ENCODE measurements around the gene NSFL1C. TPM values are rescaled to one million over a fixed set of nuclear protein-coding genes. Genes with fewer than 3 reads are reported as not detected.

Gene NSFL1C
- total RNA-seq, 1 donor, result 28.1 TPM

DNA sequence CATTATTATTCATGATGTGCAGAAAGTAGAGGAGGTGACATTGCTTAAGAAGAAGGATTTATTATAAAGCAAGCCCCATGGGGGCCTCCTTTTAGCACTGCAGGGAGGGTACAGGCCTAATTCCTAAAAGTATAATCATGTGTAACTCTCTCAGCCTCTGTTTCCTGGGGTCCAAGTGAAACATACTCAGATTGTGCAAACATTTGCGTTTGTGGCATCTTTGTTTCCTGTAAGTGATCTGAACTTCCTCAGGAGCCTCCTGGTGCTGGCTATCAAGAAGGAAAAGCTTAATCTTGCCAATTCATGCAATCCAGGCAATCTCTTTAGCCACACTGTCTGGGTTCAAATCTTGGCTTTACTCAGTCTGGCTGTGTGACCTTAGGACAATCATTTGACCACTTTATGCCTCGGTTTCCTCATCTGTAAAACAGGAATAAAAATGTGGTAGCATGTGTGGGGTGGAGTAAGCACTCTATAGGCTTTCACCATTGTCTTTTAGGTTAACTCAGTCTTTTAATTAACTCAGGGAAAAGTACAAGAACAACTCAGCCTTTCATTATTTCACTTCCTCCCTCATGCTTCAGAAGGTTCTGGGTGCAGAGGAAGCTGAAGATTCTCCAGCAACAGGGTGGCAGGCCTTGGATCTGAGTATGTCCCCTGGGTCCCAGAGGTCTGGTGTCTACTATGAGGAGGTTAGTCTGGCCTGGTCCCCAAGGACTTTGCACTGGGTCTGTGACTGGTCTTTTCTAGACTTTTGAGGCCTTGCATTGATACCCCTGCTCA lies 25.4 kb upstream of the NSFL1C start:
- H3K27me3 ChIP-seq (ENCODE audit: insufficient read depth, low read length), result peaks cover 3% of the 10 kb centered on the region
- no peaks in the 10 kb centered on the region for H3K9me3 ChIP-seq (ENCODE audit: low read depth, low read length)
- no peak overlapping the region for H3K4me3 ChIP-seq (ENCODE audit: low read length)
- H3K4me1 ChIP-seq (ENCODE audit: insufficient read depth, low read length), result peaks cover 59% of the 10 kb centered on the region

DNA sequence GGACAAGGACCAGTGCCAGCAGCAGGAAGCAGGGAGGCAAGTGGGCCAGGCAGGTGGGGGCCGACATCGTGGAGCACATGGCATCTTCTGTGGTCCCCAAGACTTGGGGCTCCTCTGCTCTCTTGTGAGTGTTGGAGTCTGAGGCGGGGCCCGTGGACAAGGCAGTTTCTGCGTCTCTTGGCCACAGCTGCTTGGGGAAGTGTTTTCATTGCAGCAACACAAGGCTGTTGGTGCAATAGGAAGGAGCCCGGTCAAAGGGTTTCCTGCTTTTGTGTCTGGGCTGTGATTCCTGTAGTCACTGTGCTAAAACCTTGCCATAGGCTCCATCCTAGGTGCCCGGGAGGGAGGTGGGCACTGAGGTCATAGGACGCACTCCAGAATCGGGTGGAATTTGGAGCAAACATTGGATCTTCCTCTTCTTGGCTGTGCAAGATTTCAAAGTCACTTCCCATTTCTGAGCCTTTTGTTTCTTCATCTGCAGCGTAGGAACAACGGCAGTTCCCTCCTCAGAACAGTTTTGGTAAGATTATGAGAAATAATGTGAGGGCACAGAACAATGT lies 24.7 kb upstream of the NSFL1C start, which contains the start of gene SIRPB2:
Gene SIRPB2, minus strand, starts transcription at position 140 of the 560 bp plus-strand sequence. Its CDS starts 61 bp downstream, at position 79.
- peaks cover 62% of the 10 kb centered on the region for H3K4me1 ChIP-seq (ENCODE audit: insufficient read depth, low read length)
- peak within 1 kb of the TSS; percentile 58 for H3K4me3 ChIP-seq (ENCODE audit: low read length)
- no peaks in the 10 kb centered on the region for H3K27me3 ChIP-seq (ENCODE audit: insufficient read depth, low read length)
- no peaks in the 10 kb centered on the region for H3K9me3 ChIP-seq (ENCODE audit: low read depth, low read length)

DNA sequence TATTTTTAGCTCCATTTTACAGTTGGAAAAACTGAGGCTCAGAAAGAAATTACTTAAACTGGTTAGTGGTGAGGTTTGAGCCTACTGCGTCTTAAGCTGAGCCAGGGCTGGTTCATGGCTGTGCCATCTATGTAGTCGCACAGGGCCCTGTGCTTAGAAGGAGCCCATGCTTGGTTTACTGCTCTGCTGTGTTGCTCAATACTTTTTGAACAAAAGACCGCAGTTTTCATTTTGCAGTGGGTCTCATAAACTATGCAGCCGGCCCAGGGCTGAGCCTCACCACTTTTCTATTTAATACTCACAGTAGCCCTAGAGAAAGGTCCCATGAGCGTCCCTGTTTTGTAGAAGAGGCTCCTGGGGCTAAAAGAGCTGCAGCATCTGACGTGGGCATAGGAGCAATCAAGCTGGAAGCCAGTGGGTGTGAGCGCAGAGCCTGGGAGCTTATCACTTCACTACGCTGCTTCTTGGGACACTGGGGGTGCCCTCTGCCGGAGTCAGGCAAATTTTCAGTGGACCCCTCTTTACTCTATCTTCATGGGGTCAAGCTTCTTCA lies 24.1 kb upstream of the NSFL1C start:
- no peaks in the 10 kb centered on the region for H3K9me3 ChIP-seq (ENCODE audit: low read depth, low read length)
- peak overlapping the region; percentile 58 for H3K4me3 ChIP-seq (ENCODE audit: low read length)
- H3K27me3 ChIP-seq (ENCODE audit: insufficient read depth, low read length), result no peaks in the 10 kb centered on the region
- H3K4me1 ChIP-seq (ENCODE audit: insufficient read depth, low read length), result peaks cover 67% of the 10 kb centered on the region

DNA sequence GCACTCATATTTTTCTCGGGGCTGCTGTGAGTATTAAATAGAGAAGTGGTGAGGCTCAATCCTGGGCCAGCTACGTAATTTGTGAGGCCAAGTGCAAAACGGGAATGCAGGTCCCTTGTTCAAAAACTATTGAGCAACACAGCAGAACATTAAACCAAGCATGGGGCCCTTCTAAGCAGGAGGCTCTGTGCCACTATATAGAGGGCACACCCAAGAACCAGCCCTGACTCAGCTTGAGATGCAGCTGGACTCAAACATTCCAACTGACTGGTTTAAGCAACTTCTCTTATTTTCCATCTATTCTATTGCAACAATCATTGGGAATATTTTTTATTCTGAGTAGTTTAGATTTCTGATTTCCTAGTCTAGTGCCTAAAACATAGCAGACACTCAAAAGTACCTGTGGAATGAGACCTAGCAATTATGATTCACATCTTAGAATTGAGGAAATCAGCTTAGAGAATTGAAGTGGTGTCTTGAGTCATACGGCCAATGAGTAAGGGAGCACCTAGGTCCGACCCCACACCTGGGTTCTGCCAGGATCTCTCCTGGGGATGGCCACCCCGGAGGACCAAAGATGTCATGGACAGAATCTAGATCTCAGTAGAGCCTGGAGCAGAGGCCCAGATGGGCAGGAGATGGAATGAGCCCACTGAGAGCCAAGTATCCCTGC lies 23.3 kb upstream of the NSFL1C start:
- peaks cover 63% of the 10 kb centered on the region for H3K4me1 ChIP-seq (ENCODE audit: insufficient read depth, low read length)
- H3K4me3 ChIP-seq (ENCODE audit: low read length), result peak overlapping the region; percentile 58
- H3K9me3 ChIP-seq (ENCODE audit: low read depth, low read length), result no peaks in the 10 kb centered on the region
- no peaks in the 10 kb centered on the region for H3K27me3 ChIP-seq (ENCODE audit: insufficient read depth, low read length)

DNA sequence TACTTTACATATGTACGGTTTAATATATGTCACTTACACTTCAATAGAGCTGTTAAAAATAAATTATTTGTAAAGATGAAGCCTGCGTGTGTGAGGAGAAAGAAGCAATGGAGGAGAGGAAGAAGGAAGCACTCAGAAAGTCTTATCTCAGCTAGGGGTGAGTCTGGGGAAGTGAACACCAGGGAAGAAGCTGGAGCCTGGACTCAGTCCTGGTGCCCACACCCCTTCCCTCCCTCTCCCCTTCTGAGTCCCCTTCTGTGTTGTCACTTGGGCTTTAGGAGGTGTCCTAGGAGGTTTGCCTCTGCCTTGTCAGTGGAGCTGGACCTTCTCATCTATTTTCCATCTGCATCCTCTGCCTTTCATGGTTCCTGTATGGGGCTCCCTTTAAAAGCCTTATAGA lies 22.7 kb upstream of the NSFL1C start:
- H3K4me3 ChIP-seq (ENCODE audit: low read length), result peak overlapping the region; percentile 58
- no peaks in the 10 kb centered on the region for H3K27me3 ChIP-seq (ENCODE audit: insufficient read depth, low read length)
- H3K9me3 ChIP-seq (ENCODE audit: low read depth, low read length), result no peaks in the 10 kb centered on the region
- H3K4me1 ChIP-seq (ENCODE audit: insufficient read depth, low read length), result peaks cover 60% of the 10 kb centered on the region

DNA sequence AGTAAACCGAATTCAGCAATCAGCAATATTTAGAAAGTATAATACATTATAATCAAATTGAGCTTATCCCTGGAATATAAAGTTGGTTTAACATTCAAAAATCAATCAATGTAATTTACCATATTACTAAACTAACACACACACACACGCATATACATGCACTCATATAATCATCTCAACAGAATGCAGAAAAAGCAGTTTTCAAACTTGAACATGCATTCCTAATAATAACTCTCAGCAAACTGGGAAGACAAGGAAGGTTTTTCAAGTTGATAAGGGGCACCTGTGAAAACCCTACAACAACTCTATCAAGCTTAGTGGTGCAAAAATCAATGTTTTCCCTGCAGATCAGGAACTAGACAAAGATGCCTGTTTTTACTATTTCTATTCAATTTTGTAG lies 19.9 kb upstream of the NSFL1C start:
- Histone ChIP-seq H3K4me3 (ENCODE audit: low read length) (no peak overlapping the region), H3K4me1 (ENCODE audit: insufficient read depth, low read length) (peaks cover 38% of the 10 kb centered on the region), H3K27me3 (ENCODE audit: insufficient read depth, low read length) (peaks cover 7% of the 10 kb centered on the region)

DNA sequence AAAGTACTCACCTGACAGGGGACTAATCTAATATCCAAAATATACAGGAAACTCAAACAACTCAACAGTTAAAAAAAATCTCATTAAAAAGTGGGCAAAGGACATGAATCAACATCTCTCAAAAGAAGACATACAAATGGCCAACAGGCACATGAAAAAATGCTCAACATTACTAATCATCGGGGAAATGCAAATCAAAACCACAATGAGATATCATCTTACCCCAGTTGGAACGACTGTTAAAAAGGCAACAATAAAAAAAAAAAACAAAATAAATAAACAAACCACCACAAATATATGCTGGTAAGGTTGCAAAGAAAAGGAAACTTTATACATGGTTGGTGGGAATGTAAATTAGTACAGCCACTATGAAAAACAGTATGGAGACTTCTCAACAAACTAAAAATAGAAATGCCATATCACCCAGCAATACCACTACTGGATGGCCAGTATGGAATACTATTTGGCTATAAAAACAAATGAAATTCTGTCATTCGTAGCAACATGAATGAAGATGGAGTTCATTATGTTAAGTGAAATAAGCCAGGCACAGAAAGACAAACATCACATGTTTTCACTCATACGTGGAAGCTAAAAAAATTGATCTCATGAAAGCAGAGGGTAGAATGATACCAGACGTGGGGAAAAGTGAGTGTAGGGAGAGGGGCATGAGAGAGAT lies 17.9 kb upstream of the NSFL1C start:
- peaks cover 51% of the 10 kb centered on the region for H3K4me1 ChIP-seq (ENCODE audit: insufficient read depth, low read length)
- H3K4me3 ChIP-seq (ENCODE audit: low read length), result no peak overlapping the region
- H3K27me3 ChIP-seq (ENCODE audit: insufficient read depth, low read length), result peaks cover 7% of the 10 kb centered on the region
- no peaks in the 10 kb centered on the region for H3K9me3 ChIP-seq (ENCODE audit: low read depth, low read length)

More for the DNA sequence above, 19.9 kb upstream of the NSFL1C start:
- no peaks in the 10 kb centered on the region for H3K9me3 ChIP-seq (ENCODE audit: low read depth, low read length)

DNA sequence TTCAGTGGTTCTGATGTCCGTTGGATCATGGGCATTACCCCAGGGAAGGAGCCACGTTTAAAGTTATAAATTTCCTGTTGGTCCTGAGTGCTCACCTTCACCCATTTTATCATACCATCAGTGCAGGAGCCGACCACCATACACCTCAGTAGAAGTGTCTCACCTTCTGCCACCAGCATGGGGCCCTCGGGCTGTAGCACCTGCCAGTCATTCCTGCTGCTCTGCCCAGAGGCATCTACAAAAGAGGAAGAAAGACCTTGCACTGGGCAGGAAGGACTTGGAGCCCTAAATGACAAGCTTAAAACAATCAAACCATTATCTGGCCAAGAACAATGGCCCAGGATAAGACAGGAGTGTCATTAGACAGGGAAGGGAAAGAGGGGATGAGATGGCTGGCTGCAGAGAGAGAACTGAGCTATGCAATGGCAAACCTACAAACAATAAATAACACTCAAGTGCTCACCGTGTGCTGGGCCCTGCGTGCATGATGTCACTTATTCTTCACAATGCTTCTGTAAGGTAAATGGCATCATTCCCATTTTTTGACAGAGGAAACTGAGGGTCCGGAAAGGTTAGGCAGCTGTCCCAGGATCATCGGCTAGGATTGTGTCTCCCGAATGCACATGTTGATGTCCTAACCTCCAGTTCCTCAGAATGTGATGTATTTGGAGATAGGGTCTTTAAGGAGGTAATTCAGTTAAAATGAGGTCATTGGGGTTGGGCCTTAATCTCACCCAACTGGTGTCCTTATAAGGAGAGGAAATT lies 13.4 kb upstream of the NSFL1C start:
- Histone ChIP-seq H3K4me3 (ENCODE audit: low read length) (no peak overlapping the region), H3K4me1 (ENCODE audit: insufficient read depth, low read length) (peaks cover 40% of the 10 kb centered on the region), H3K27me3 (ENCODE audit: insufficient read depth, low read length) (peaks cover 7% of the 10 kb centered on the region), H3K9me3 (ENCODE audit: low read depth, low read length) (no peaks in the 10 kb centered on the region)

DNA sequence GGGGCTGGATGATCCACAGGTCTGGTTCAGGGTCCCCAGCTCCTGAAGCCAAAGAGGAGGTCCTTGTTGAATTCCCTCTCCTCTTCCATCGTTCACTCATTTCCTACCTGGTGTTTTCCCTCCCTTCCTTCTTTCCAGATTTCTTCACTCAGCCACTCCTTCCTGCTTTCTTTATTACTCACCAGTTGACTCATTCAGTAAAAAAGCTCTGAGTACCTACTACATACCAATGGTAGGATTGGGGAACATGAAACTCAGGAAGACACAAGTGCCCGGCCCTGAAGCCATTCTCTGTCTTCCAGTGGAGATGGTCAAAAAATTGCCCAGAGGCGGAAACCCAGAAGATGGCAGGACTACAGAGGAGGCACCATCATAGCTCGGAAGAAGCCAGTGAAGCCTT lies 11.9 kb upstream of the NSFL1C start:
- Histone ChIP-seq H3K4me1 (ENCODE audit: insufficient read depth, low read length) (peaks cover 41% of the 10 kb centered on the region), H3K27me3 (ENCODE audit: insufficient read depth, low read length) (peaks cover under 1% of the 10 kb centered on the region), H3K9me3 (ENCODE audit: low read depth, low read length) (no peaks in the 10 kb centered on the region), H3K4me3 (ENCODE audit: low read length) (no peak overlapping the region)

DNA sequence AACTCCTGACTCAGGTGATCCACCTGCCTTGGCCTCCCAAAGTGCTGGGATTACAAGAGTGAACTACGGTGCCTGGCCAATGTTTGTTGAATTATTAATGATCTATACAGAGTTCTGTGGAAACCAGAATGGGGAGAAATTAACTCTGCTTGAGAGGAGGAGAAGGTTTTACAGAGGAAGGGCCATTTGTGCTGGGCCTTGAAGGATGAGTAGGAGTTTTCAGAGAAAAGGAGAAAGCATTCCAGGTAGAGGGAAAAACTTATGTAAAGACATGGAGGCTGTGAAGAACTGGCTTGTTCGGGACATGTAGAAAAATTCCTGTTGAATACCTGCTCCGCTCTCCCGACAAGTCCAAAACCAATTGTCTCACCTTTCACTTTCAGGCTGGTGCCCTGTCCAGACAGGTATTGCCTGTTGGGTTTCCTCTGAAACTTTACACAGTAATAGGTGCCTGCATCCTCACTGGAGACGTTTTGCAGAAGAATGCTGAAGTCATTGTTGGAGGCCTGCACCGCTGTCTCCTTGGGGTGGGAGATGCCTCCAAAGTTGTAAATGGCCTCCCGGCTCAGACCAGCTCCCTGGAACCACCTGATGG lies 11.3 kb upstream of the NSFL1C start:
- Histone ChIP-seq H3K4me3 (ENCODE audit: low read length) (no peak overlapping the region), H3K4me1 (ENCODE audit: insufficient read depth, low read length) (peaks cover 47% of the 10 kb centered on the region), H3K27me3 (ENCODE audit: insufficient read depth, low read length) (no peaks in the 10 kb centered on the region), H3K9me3 (ENCODE audit: low read depth, low read length) (no peaks in the 10 kb centered on the region)

DNA sequence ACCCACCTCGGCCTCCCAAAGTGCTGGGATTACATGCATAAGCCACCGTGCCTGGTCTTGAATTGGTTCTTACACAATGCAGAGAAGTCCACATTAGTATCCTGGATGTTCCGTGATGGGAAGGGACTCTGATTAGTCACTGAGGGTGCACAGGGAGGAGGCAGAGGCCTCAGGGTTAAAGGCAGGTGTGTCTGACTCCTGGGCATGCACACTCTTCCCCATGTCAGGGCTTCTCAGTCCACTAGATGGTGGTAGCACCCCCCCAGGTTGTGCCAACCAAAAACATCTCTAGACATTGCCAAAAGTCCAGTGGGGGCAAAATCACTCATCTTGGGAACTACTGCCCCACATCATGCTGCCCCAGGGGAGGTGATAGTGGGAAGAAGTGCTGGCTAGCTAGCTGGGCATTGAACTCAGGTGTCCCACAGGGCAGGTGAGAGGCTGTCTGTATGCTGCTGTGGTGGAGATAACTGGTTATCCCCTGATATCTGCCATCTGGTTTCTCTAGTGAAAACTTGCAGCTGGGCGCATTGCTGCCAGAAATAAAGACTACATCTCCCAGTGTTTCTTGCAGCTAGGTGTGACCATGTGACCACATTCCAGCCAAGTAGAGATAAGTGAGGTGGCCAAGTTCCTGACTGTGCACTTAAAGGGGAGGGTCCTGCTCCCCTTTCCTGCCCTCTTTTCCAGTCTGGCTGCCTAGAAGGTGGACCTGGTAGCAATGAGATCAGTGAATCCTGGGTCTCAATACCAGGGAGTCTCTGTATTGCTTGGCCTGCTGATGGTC lies 8.4 kb upstream of the NSFL1C start:
- peaks cover 56% of the 10 kb centered on the region for H3K4me1 ChIP-seq (ENCODE audit: insufficient read depth, low read length)
- H3K27me3 ChIP-seq (ENCODE audit: insufficient read depth, low read length), result peaks cover 2% of the 10 kb centered on the region
- no peaks in the 10 kb centered on the region for H3K9me3 ChIP-seq (ENCODE audit: low read depth, low read length)
- no peak overlapping the region for H3K4me3 ChIP-seq (ENCODE audit: low read length)

DNA sequence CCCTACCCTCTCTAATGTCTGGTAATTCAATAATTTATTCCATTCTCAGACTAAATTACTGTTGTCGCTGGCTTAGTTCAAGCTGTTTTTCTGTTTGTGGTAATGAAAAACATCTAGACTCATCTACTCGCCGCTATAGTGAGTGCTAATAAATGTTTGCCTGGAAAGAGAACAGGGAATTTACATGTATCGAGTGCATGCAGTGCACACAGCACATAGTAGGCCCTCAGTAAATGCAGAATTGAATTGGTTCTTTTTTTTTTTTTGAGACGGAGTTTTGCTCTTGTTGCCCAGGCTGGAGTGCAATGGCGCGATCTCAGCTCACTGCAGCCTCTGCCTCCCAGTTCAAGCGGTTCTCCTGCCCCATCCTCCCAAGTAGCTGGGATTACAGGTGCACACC lies 7.7 kb upstream of the NSFL1C start:
- H3K4me3 ChIP-seq (ENCODE audit: low read length), result no peak overlapping the region
- H3K27me3 ChIP-seq (ENCODE audit: insufficient read depth, low read length), result peaks cover 2% of the 10 kb centered on the region
- no peaks in the 10 kb centered on the region for H3K9me3 ChIP-seq (ENCODE audit: low read depth, low read length)
- H3K4me1 ChIP-seq (ENCODE audit: insufficient read depth, low read length), result peaks cover 55% of the 10 kb centered on the region

Data from mononuclear cell (primary cell).